NCI-H1694 (cell line): Measurements from ENCODE around the gene SFXN4.
"Not testable (repeated sequence)": the region's sequence is repeated elsewhere in the genome, so short reads cannot be mapped to it uniquely, and the experiment has no call there.

ENCODE experiments used
- DNase-seq: peaks from one replicate; lab custom pipeline; 2025; lab: John Stamatoyannopoulos, UW

Gene SFXN4

DNA sequence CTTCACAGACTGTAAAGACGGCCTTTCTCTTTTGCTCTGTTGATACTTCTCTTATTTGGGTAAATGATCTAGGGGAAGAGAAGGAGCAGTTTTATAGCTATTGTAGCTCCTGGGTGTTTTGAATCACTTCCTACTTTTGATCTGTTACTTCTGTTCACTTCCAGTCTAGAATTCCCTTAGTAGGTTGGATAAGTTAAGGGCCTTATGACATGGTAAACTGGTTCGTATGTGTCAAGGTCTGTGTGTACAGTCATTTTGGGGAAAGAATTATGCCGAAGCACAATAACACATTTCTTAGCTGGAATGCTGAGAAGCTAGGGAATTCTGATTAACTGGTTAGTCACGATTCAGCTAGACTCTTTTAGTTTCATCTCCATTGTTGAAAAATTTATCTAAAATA lies 53.5 kb downstream of the SFXN4 start:
- no peak for DNase-seq

DNA sequence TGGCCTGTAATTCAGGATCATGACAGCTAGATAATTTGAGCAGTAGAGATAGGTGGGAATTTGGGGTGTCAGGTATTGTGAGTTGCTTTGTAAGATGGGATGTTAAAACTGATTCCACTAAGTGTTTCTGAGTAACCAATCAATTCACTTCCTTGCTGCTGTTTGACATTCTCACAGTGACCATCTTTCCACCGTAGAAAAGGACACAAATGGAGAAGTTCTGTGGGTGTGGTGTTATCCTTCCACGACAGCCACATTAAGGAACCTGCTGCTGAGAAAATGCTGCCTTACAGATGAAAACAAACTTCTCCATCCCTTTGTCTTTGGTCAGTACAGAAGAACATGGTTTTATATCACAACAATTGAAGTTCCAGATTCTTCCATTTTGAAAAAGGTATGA lies 57.7 kb downstream of the SFXN4 start:
- DNase-seq, result not testable (repeated sequence)

DNA sequence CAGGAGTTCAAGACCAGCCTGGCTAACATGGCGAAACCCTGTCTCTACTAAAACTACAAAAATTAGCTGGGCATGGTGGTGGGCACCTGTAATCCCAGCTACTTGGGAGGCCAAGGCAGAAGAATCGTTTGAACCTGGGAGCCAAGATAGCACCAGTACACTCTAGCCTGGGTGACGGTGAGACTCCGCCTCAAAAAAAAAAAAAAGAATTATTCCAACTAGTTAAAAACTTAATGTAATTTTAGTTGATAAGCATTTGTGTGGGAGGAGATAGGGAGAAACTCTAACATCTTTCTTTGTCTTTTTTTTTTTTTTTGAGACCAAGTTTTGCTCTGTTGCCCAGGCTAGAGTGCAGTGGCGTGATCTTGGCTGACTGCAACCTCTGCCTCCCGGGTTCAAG lies 58.4 kb downstream of the SFXN4 start:
- DNase-seq, result not testable (repeated sequence)

DNA sequence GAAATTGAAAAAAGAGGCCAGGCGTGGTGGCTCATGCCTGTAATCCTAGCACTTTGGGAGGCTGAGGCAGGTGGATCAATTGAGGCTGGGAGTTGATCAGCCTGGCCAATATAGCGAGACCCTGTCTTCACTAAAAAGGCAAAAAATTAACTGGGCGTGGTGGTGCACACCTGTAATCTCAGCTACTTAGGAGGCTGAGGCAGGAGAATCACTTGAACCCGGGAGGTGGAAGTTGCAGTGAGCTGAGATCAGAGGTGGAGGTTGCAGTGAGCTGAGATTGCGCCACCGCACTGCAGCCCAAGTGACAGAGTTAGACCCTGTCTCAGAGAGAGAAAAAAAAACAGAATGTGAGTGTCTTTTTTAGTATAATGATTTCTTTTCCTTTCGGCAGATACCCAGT lies 59.6 kb downstream of the SFXN4 start:
- DNase-seq, result not testable (repeated sequence)

DNA sequence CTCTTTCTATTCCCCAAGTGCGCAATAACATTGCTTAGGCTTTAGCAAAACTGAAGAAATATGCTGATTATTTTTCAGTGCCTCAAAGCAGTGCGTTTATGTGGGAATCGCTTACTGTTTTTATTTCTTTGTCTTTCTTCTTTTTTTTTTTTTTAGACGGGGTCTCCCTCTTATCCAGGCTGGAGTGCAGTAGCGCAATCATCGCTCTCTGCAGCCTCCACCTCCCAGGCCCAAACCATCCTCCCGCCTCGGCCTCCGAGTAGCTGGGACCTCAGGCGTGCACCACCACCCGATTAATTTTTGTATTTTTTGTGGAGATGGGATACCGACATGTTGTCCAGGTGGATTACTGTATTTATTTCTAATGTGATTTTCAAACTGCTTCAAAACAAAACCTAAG lies 60.4 kb downstream of the SFXN4 start:
- no peak for DNase-seq

DNA sequence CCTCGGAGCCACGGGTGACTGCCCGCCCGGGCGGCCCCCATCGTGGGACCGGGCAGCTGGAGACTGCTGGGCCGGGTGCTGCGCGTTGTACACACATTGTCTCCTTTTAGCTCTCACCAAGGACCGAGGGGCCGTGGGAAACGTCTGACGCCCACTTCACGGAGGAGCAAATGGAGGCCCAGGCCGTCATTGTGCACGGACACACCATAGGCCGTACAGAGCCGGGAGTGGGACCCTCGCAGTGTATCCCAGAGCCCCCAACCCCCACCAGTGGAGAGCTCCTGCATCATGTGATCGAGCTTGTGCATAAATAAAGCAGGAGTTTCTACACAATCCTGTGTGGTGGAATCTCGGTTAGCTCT lies 60.9 kb downstream of the SFXN4 start:
- no peak for DNase-seq

DNA sequence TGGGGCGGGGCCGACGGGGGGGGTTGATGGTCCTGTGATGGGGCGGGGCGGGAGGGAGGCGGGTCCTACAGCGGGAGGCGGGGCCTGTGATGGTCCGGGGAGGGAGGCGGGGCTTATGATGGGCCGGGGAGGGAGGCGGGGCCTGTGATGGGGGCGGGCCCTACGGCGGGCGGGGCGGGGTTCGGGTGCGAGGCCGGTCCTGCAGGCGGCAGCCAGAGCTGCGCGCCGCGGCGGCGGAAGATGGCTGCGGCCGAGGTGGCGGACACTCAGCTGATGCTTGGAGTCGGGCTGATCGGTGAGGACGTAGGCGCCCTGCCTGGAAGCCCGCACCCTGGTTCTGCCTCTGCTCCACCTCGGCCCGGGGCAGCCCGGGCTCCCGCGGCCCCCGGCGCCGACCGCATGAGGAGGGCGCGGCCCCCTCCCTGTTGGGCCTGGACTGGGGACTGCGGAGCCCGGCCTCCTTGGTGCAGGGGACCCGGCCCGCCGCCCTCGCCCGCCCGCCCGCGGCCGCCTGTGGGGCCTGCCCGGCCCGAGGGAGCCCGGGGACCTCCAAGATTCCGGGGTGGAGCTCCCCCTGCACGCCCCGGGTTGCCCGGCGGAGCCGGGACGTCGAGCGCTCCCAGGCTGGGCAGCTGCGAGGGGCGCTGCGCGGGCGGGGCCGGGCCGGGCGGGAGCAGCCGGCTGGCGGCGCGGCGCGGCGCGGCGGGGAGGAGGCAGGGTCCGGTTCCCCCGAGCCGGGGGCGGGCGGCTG lies 61.4 kb downstream of the SFXN4 start, which contains the start of gene DENND10:
DENND10 (plus strand) TSS at position 211 of the 751 bp plus-strand sequence; CDS start at position 241, 30 bp downstream.
- peak; percentile 1 for DNase-seq

DNA sequence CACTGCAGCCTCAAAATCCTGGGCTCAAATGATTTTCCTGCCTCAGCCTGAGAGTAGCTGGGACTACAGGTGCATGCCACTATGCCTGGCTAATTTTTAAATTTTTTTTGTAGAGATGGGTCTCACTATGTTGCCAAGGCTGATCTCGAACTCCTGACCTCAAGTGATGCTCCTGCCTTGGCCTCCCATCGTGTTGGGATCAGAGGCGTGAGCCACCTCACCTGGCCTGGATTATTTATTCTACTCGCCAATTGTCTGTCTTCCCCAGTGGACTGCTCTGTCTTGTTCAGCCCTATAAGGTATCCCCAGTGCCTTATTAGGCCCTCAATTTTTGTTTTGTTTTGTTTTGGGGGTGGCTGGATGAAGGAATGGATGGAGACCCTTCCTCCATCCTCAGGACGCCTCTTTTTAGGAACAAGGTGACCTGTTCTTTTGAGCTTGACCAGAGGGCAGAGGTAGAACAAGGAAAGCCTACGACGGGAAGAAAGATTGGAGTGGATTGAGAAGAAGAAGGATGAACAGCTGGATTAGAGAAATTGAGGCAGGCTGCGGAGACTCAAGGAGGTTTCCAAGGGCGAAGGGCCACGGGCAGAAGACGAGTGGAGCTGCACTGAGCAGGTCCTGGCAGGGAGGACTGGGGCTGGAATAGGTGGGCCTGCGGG lies 62.1 kb downstream of the SFXN4 start:
- DNase-seq, result no peak

DNA sequence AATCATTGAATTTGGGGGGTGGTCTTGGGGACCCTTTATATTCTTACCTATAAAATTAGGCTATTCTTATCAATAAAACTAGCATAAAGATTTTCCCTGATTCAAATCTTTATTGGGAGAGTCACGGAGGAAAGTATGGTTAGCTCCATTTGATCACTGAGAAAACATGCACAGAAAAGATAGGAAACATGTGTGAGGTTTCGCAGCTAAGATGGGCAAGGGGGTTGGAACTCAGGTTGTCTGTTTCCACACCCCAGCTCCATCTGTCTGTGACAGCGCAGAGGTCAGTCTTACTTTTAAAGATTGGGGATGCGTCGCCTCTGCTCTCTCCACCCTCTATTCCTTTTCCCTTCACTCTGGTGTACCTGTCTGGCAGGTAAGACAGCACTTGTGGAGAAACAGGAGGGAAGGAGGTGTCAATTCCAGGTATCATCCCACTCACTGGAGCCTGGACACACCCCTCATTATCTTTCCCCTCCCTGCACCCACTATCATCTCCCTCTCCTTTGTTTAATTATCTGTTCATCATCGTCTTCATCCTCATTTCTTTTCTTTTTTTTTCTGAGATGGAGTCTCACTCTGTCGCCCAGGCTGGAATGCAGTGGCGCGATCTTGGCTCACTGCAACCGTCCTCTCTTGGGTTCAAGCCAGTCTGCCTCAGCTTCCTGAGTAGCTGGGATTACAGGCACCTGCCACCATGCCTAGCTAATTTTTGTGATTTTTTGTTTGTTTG lies 64.0 kb downstream of the SFXN4 start:
- no peak for DNase-seq

DNA sequence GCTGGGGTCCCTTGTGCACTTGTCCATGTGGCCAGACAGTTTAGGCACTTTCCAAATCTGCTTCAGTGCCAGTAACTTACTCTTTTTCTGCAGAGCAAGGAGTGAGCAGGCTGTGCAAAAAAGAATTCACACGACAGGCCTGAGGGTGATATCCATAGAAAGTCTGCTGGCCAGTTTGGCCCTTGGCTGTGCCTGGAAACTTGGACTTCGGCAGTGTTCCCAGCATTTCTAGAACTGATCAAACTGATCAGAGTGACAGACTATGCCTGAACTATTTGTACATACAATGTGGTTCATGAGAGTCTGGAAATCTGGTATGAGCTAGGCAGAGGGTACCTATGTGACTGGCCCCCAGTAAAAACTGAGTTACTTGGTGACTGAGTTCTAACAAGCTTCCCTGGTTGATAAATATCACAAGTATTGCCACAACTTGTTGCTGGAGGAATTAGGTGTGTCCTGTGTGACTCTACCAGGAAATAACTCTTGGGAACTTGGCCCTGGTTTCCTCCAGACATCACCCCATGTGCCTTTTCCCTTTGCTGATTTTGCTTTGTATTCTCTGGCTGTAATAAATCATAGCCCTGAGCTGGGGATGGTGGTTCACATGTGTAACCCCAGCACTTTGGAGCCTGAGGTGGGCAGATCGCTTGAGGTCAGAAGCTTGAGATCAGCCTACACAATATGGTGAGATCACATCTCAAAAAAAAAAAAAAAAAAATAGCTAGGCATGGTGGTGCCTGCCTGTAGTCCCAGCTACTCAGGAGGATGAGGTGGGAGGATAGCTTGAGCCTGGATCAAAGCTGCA lies 64.9 kb downstream of the SFXN4 start:
- no peak for DNase-seq

DNA sequence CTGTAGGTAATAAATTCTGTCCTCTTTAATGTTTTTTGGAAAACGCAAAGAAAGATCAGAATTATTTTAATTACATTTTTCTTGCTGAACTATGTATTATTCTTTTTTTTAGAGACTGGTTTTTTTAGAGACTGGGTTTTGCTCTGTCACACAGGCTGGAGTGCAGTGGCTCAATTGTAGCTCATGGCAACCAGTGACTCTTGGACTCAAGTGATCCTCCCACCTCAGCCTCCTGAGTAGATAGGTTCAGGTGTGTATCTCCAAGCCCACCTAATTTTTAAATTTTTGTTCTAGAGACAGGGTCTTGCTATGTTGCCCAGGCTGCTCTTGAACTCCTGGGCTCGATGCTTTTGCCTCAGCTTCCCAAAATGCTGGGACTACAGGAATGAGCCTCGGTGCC lies 66.9 kb downstream of the SFXN4 start:
- DNase-seq, result no peak

DNA sequence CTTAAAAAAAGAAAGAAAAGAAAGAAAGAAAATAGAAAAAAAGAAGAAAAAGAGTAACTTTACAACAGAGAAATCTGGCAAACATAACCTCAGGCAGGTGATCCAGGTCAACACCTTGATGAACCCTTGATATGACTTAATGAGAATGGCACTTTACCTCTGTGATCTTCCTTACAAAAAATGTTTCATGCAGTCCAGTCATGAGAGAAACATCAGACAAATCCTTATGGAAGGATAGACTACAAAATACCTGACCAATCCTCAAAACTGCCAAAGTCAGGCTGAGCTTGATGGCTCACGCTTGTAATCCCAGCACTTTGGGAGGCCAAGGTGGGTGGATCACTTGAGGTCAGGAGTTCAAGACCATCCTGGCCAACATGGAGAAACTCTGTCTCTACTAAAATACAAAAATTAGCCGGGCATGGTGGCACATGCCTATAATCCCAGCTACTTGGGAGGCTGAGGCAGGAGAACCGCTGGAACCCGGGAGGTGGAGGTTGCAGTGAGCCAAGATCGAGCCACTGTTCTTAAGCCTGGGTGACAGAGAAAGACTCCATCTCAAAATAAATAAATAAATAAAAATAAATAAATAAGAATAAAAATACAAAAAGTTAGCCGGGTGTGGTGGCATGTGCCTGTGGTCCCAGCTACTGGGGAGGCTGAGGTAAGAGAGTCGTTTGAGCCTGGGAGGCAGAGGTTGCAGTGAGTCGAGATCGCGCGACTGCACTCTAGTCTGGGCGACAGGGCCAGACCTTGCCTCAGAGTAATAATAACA lies 68.7 kb downstream of the SFXN4 start:
- DNase-seq, result not testable (repeated sequence)

DNA sequence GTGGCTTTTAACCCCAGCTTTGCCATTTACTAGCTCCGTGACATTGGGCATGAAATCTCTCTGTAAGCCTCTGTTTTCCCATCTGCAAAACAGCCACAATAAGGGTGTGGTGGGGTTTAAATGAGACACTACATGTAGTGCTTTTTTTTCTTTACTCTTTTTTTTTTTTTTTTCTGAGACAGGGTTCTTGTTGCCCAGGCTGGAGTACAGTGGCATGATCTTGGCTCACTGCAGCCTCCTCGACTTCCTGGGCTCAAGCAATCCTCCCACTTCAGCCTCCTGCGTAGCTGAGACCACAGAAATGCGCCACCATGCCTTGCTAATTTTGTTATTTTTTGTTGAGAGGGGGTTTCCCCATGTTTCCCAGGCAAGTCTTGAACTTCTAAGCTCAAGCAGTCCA lies 69.9 kb downstream of the SFXN4 start:
- DNase-seq, result no peak

DNA sequence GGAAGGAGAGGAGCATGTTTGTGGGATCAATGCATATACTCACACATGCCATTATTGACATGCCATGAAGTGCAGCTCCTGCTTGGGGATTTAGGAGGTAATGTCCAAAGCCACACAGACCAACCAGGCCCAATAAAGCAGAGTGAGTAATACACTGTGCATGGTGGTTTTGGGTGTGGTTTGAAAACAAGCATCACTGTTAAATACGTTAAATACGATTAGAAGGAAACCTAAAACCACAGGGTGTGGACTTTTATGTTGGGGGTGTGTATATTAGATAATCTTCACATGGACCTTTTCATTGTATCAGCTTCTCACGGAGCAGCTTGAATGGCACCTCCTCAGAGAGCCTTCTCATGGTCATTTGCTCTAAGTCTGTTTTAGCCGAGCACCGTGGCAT lies 74.5 kb downstream of the SFXN4 start:
- no peak for DNase-seq
